Measurements from ENCODE around the gene PRDX1. TPM values are rescaled to one million over a fixed set of nuclear protein-coding genes. Genes with fewer than 3 reads are reported as not detected.
A peak's percentile ranks its signal among the peaks of the same experiment; 100 is the strongest.

Gene PRDX1
- total and polyA plus RNA-seq, 2 of the 13 experiments (the other 11 are each of a cell fraction or from before 2014, with no cell fraction given): 761 to 1,898 TPM

GRCh38 chr1:45490626-45491486 is 30.8 kb downstream of the PRDX1 start, which contains the start of gene TESK2 (continued):
- peak; percentile 74 for TF ChIP-seq PATZ1 (CRISPR knock-in tag; IDR thresholded peaks at IDR 0.05)
- 0 out of 2 replicates have a peak, but pooled peaks have one; percentile 28 for TF ChIP-seq ZBTB37 (CRISPR knock-in tag; IDR thresholded peaks at IDR 0.05)
- peak; percentile 66; the same call in 1 of the 2 replicates for TF ChIP-seq TBX2 (CRISPR knock-in tag; IDR thresholded peaks at IDR 0.05; ENCODE audit: borderline replicate concordance)
- TF ChIP-seq ZNF572 (CRISPR knock-in tag; IDR thresholded peaks at IDR 0.05): no peak
- 0 out of 2 replicates have a peak, but pooled peaks have one; percentile 33 for TF ChIP-seq TEF (CRISPR knock-in tag; IDR thresholded peaks at IDR 0.05)
- no peak for TF ChIP-seq CCDC6 (CRISPR knock-in tag; IDR thresholded peaks at IDR 0.05)
- TF ChIP-seq SMYD3 (CRISPR knock-in tag; IDR thresholded peaks at IDR 0.05): no peak
- TF ChIP-seq ATF7-NPFF (CRISPR knock-in tag; IDR thresholded peaks at IDR 0.05; ENCODE audit: low read depth): no peak
- no peak for TF ChIP-seq FOXA1 (IDR thresholded peaks at IDR 0.05)
- no peak for TF ChIP-seq FOXA1 (CRISPR knock-in tag; IDR thresholded peaks at IDR 0.05)
- TF ChIP-seq ZNF3 (CRISPR knock-in tag; IDR thresholded peaks at IDR 0.05): no peak
- TF ChIP-seq TIGD3 (CRISPR knock-in tag; IDR thresholded peaks at IDR 0.05; ENCODE audit: borderline replicate concordance): no peak
- TF ChIP-seq, protein P1, sequence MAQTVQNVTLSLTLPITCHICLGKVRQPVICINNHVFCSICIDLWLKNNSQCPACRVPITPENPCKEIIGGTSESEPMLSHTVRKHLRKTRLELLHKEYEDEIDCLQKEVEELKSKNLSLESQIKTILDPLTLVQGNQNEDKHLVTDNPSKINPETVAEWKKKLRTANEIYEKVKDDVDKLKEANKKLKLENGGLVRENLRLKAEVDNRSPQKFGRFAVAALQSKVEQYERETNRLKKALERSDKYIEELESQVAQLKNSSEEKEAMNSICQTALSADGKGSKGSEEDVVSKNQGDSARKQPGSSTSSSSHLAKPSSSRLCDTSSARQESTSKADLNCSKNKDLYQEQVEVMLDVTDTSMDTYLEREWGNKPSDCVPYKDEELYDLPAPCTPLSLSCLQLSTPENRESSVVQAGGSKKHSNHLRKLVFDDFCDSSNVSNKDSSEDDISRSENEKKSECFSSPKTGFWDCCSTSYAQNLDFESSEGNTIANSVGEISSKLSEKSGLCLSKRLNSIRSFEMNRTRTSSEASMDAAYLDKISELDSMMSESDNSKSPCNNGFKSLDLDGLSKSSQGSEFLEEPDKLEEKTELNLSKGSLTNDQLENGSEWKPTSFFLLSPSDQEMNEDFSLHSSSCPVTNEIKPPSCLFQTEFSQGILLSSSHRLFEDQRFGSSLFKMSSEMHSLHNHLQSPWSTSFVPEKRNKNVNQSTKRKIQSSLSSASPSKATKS (CRISPR knock-in tag; IDR thresholded peaks at IDR 0.05): no peak
- TF ChIP-seq, protein P2, sequence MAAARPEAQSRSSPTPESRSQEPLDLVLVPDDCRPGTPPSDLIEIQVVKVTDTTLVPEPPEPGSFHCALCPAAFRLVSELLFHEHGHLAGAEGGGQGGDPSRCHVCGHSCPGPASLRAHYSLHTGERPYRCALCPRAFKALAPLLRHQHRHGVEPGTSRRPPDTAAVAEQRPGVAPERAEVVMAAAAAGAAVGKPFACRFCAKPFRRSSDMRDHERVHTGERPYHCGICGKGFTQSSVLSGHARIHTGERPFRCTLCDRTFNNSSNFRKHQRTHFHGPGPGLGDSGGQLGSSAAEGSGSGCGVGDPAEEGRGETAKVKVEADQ (CRISPR knock-in tag; IDR thresholded peaks at IDR 0.05; ENCODE audit: borderline replicate concordance): no peak
- no peak for TF ChIP-seq NPAS2 (CRISPR knock-in tag; IDR thresholded peaks at IDR 0.05; ENCODE audit: borderline replicate concordance)
- no peak for TF ChIP-seq ISL2 (CRISPR knock-in tag; IDR thresholded peaks at IDR 0.05)
- TF ChIP-seq ZSCAN29 (CRISPR knock-in tag; conservative IDR thresholded peaks at IDR 0.05): no peak
- no peak for TF ChIP-seq ZFYVE20 (CRISPR knock-in tag; IDR thresholded peaks at IDR 0.05; ENCODE audit: borderline replicate concordance, low read depth)
- no peak for TF ChIP-seq RORA (CRISPR knock-in tag; IDR thresholded peaks at IDR 0.05)

Data from HepG2 (cell line).